Body of pancreas (tissue), 4 donors: Measurements from ENCODE around the gene SMTNL2. TPM values are rescaled to one million over a fixed set of nuclear protein-coding genes. Genes with fewer than 3 reads are reported as not detected.
"Not testable (repeated sequence)": the region's sequence is repeated elsewhere in the genome, so short reads cannot be mapped to it uniquely, and the experiment has no call there.

Source experiments
- ATAC-seq: fragments of 150-250 bp; one replicate; pipeline ENCODE4 v1.9.1; 2016
- DNase-seq, 4 donors: peaks; one replicate each; pipeline ENCODE4 v3.0.0-alpha.2; 2019
- H3K27ac ChIP-seq, 4 donors: fragments of 200-600 bp; sonication (generic); 1 replicate in 3 of 4; 2 replicates in 1 of 4; pipeline versions ENCODE4 v1.5.1 to v1.6.1; 2016 to 2019; ENCODE audit warnings: mild to moderate bottlenecking in 1 of 4, mixed read lengths in 1 of 4, moderate library complexity in 1 of 4
- H3K27me3 ChIP-seq, 2 donors: fragments of 200-600 bp; sonication (generic); one replicate each; pipeline ENCODE4 v1.6.0; 2016; ENCODE audit warnings: mild to moderate bottlenecking in 1 of 2
- H3K36me3 ChIP-seq, 2 donors: fragments of 200-600 bp; sonication (generic); replicated peaks in 1 of 2; 2 replicates each; pipeline ENCODE4 v1.5.1; 2016; ENCODE audit warnings: low read depth in 2 of 2; ENCODE audit not compliant: insufficient read depth in 1 of 2
- H3K4me1 ChIP-seq: fragments of 200-600 bp; sonication (generic); one replicate; pipeline ENCODE4 v1.6.0; 2016
- H3K4me3 ChIP-seq, 2 donors: fragments of 200-600 bp; sonication (generic); 1 replicate in 1 of 2; 2 replicates in 1 of 2; pipeline ENCODE4 v1.5.1; 2016 to 2019
- H3K9me3 ChIP-seq, 3 donors: fragments of 200-600 bp; sonication (generic); 1 replicate in 2 of 3; 2 replicates in 1 of 3; pipeline ENCODE4 v1.5.1; 2016
- POLR2A ChIP-seq, 3 donors: fragments of 450-650 bp; IDR thresholded peaks; one replicate each; pipeline ENCODE4 v1.6.1; 2016; ENCODE audit warnings: antibody characterized with exemption in 3 of 3, mild to moderate bottlenecking in 2 of 3
- WGBS, 2 donors: methylation state at CpG; one replicate each; pipeline ENCODE4 v1.1.5; 2017; 5-methylcytosine and 5-hydroxymethylcytosine counted together
- intact Hi-C: fragments of 100-400 bp; cut with DNase I; formaldehyde crosslinking; loops from one replicate; pipeline ENCODE4 v1.15.1; 2023
- total RNA-seq, 2 donors: library from RNA; depleted of rRNA; stranded (reverse); fragments of >200 nt; gene quantifications; one replicate each; pipeline ENCODE4 v1.1.0, GENCODE V29; 2016
- TF ChIP-seq, protein P1 (sequence below), 7 experiments: fragments of 450-650 bp in 4 of 7; fragments of 200-600 bp in 3 of 7; sonication (generic) in 3 of 7; IDR thresholded peaks; one replicate each; pipeline ENCODE4 v1.5.1; 2016 to 2019; ENCODE audit warnings: antibody characterized with exemption in 7 of 7

The SMTNL2 gene
- total RNA-seq, 2 donors from 2014 or later: 0.33 to 0.78 TPM

DNA sequence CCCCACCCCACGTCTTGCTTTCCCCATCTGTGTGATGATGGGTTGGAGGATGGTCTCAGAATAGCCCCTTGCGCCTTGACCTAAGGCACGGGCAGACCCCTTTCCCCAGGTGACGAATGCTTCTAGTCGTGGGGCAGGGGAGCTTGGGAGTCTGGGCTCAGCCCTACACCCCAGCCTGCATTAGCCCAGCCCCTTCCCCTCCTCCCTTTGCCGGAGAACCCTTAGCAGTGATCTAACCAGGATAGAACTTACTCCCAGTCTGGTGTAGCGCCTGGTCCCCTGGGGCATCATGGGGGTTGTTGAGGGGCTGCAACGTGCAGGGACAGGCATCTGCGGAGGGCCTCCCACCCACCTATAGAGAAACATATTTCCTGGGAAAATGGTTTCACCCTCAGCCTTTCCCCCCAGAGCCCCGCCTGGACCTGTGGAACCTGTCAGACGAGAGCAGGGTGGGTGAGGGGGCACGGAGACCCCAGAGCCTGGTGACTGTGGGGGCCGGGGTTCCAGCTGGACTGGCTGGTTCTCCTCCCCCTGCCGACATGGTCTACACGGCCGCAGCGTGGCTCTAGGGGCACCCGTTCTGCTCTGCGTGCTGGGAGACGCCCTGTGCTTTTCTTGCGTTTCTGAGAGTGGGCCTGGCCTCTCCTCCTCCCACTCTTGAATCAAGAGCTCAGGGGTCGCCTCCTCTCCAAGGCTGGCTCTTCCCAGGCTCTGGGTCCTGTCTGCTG lies 4.7 kb downstream of the SMTNL2 start:
- WGBS, 2 donors: 41 to 49% methylated on average over 21 to 22 of the region's 22 CpGs
- intact Hi-C loops: no loop called here
- H3K4me1 ChIP-seq: peaks cover 13% of the 10 kb centered on the region
- H3K36me3 ChIP-seq: no peaks in the 10 kb centered on the region
- peaks cover 0 to 10% of the 10 kb centered on the region in 2 donors for H3K27me3 ChIP-seq
- no peak for DNase-seq
- H3K4me3 ChIP-seq: no peak overlapping the region
- H3K27ac ChIP-seq: no peak overlapping the region
- H3K9me3 ChIP-seq: no peaks in the 10 kb centered on the region
- TF ChIP-seq POLR2A (IDR thresholded peaks at IDR 0.05): no peak
- TF ChIP-seq, protein P1, sequence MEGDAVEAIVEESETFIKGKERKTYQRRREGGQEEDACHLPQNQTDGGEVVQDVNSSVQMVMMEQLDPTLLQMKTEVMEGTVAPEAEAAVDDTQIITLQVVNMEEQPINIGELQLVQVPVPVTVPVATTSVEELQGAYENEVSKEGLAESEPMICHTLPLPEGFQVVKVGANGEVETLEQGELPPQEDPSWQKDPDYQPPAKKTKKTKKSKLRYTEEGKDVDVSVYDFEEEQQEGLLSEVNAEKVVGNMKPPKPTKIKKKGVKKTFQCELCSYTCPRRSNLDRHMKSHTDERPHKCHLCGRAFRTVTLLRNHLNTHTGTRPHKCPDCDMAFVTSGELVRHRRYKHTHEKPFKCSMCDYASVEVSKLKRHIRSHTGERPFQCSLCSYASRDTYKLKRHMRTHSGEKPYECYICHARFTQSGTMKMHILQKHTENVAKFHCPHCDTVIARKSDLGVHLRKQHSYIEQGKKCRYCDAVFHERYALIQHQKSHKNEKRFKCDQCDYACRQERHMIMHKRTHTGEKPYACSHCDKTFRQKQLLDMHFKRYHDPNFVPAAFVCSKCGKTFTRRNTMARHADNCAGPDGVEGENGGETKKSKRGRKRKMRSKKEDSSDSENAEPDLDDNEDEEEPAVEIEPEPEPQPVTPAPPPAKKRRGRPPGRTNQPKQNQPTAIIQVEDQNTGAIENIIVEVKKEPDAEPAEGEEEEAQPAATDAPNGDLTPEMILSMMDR (IDR thresholded peaks at IDR 0.05): no peak
- no peak for ATAC-seq

DNA sequence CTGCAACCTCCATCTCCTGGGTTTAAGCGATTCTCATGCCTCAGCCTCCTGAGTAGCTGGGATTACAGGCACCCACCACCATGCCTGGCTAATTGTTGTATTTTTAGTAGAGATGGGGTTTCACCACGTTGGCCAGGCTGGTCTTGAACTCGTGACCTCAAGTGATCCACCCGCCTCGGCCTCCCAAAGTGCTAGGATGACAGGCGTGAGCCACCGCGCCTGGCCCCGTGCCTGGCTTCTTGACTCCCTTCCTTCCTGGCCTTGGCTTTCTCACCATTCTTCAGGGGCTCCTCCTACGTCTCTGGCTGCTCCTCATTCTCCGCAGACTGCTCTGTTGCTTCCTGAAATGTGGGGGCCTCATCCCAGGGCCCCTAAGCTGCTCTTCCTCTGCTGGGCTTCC lies 5.7 kb downstream of the SMTNL2 start:
- H3K9me3 ChIP-seq, H3K27ac ChIP-seq, ATAC-seq, H3K27me3 ChIP-seq, H3K4me3 ChIP-seq, H3K36me3 ChIP-seq, H3K4me1 ChIP-seq, intact Hi-C loops, DNase-seq: not testable (repeated sequence)
- 54 to 65% methylated on average over 10 to 11 of the region's 11 CpGs for WGBS, 2 donors

DNA sequence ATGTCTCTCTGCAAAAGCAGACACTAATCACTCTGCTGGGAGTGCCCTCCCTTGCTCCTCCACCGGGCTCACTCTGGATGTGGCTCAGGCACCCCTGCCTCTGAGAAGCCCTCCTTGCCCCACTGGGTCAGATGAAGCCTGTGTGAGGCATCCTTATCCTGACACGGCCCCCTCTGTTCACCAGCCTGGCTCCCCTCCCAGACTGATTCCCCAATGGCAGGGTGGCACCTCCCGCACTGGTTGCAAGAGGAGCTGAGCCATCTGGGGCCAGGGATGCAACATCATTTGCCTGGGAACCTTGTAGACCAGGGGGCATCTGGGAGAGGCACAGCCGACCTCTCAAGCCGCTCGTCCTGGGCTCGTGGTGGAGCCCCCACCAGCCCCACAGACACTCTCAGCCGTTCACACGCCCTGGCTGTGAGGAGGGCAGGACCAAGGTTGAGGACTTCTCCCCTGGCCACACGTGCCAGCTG lies 6.7 kb downstream of the SMTNL2 start:
- no peak for ATAC-seq
- DNase-seq: no peak
- Histone ChIP-seq H3K9me3 (no peaks in the 10 kb centered on the region), H3K36me3 (no peaks in the 10 kb centered on the region), H3K4me3 (no peak overlapping the region), H3K4me1 (no peaks in the 10 kb centered on the region), H3K27me3 (no peaks in the 10 kb centered on the region), H3K27ac (no peak overlapping the region)
- 56% methylated on average over 10 of the region's 10 CpGs; no CpG with 5 or more reads in 1 of the 2 donors for WGBS, 2 donors
- intact Hi-C loops: no loop called here
- TF ChIP-seq POLR2A (IDR thresholded peaks at IDR 0.05): no peak
- TF ChIP-seq, protein P1 (IDR thresholded peaks at IDR 0.05): no peak

DNA sequence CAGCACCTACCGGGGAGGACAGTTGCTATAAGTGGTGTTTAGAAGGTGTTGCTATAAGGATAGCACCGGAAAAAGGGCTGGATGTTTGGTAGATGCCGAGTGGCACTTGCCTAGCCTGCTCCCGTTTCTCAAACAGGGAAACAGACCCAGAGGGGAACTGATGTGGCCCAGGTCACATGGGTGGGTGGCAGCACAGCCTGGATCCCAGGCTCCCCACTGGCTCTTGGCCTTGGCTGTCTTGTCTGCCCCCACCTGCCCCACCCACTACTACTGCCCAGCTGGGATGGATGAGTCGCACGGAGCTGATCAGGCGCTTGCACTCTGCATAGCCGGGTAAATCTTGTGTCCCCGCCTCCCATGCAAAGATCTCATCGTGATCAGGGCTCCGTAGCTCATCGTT lies 7.2 kb downstream of the SMTNL2 start:
- Histone ChIP-seq H3K36me3 (no peaks in the 10 kb centered on the region), H3K9me3 (no peaks in the 10 kb centered on the region), H3K4me3 (no peak overlapping the region), H3K27ac (no peak overlapping the region), H3K4me1 (no peaks in the 10 kb centered on the region), H3K27me3 (no peaks in the 10 kb centered on the region)
- no peak for TF ChIP-seq POLR2A (IDR thresholded peaks at IDR 0.05)
- TF ChIP-seq, protein P1 (IDR thresholded peaks at IDR 0.05): no peak
- 50 to 56% methylated on average over 3 to 12 of the region's 12 CpGs for WGBS, 2 donors
- DNase-seq (no peak), ATAC-seq (no peak)
- intact Hi-C loops: no loop called here

DNA sequence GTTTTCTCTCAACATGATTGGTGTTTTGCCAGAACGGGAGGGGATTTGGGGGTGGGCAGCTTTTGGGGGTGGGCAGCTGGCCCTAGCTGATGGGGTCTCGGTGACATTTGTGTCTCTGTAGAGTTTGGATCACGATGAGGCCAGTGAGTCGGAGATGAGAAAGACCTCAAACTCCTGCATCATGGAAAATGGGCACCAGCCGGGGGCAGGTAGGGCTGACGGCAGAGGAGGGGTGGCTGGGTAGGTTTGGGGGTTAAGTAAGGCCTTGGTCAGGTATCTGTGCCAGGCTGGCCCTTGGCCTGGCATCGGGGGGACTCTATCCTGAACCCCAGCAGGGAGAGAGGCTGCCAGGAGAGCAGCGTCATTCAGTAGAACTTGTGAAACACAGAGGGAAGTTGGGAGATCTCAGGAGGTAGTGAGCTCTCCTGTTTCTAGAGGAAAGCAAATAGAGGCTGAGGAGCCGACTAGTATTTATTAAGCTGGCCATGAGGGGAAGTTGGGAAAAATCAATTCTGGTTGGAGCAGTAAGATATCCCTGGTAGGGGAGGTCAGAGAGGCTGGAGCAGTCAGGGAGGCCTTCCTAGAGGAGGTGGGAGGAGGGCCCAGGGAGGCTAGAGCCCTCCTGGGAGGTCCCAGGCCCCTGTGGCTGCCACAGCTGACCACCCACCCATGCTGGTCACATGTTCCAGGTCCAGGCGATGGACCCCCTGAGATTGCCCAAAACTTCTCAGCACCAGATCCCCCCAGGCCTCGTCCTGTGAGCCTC lies 8.1 kb downstream of the SMTNL2 start:
- intact Hi-C loops: no loop called here
- H3K27ac ChIP-seq: no peak overlapping the region
- no peak overlapping the region for H3K4me3 ChIP-seq
- DNase-seq (no peak), ATAC-seq (no peak)
- 57 to 60% methylated on average over 11 of the region's 11 CpGs for WGBS, 2 donors
- H3K4me1 ChIP-seq: no peaks in the 10 kb centered on the region
- no peak for TF ChIP-seq POLR2A (IDR thresholded peaks at IDR 0.05)
- TF ChIP-seq, protein P1 (IDR thresholded peaks at IDR 0.05): no peak
- no peaks in the 10 kb centered on the region for H3K36me3 ChIP-seq
- no peaks in the 10 kb centered on the region for H3K9me3 ChIP-seq
- H3K27me3 ChIP-seq: no peaks in the 10 kb centered on the region
